ENCODE measurements around the gene BORCS5.

BORCS5 gene

DNA sequence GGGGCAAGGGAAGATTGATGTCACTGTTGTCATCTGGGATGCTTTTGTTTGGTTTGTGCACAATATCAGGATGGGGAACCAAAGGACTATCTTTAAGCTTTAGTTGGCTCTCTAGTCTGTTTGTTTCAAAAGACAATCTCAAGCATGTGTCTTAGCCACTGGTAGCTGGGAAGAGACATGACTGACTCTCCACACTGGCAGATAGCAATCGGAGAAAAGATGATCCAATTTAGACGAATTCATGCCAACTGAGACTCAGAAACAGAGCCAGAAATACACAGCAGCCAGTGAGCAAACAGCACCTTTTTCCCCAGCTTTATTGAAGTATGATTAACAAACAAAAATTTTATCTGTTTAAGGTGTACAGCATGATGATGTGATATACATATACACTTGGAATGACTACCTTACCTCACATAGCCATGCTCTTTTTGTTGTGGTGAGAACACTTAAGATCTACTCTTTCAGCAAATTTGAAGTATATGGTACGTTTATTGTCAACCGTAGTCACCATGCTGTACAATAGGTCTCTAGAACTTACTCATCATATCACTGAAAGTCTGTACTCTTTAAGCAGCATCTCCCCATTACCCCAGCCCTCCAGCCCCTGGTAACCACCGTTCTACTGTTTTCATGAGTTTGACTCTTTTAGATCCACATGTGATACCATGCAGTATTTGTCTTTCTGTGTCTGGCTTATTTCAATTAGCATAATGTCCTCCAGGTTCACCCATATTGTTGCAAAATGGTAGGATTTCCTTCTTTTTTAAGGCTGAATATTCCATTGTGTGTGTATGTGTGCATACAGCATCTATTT is 155.2 kb downstream of the BORCS5 start:
- Histone ChIP-seq H3K9ac (no peak overlapping the region), H3K79me2 (ENCODE audit: insufficient read depth, low read depth) (peaks cover 35% of the 10 kb centered on the region), H3K27ac (no peak overlapping the region), H3K4me1 (ENCODE audit: low read depth, poor library complexity, severe bottlenecking) (peaks cover 15% of the 10 kb centered on the region), H2AFZ (ENCODE audit: low read depth) (no peak overlapping the region), H4K20me1 (ENCODE audit: insufficient read depth) (no peaks in the 10 kb centered on the region), H3K36me3 (ENCODE audit: insufficient read depth) (no peaks in the 10 kb centered on the region), H3K4me2 (no peak overlapping the region), H3K4me3 (IDR thresholded peaks at IDR 0.05; ENCODE audit: insufficient read depth, low read depth, low read length) (no peak overlapping the region), H3K27me3 (ENCODE audit: insufficient read depth, low read depth) (no peaks in the 10 kb centered on the region)
- TF ChIP-seq, protein P1, sequence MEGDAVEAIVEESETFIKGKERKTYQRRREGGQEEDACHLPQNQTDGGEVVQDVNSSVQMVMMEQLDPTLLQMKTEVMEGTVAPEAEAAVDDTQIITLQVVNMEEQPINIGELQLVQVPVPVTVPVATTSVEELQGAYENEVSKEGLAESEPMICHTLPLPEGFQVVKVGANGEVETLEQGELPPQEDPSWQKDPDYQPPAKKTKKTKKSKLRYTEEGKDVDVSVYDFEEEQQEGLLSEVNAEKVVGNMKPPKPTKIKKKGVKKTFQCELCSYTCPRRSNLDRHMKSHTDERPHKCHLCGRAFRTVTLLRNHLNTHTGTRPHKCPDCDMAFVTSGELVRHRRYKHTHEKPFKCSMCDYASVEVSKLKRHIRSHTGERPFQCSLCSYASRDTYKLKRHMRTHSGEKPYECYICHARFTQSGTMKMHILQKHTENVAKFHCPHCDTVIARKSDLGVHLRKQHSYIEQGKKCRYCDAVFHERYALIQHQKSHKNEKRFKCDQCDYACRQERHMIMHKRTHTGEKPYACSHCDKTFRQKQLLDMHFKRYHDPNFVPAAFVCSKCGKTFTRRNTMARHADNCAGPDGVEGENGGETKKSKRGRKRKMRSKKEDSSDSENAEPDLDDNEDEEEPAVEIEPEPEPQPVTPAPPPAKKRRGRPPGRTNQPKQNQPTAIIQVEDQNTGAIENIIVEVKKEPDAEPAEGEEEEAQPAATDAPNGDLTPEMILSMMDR (conservative IDR thresholded peaks at IDR 0.05; ENCODE audit: low read depth, low read length) = no peak

DNA sequence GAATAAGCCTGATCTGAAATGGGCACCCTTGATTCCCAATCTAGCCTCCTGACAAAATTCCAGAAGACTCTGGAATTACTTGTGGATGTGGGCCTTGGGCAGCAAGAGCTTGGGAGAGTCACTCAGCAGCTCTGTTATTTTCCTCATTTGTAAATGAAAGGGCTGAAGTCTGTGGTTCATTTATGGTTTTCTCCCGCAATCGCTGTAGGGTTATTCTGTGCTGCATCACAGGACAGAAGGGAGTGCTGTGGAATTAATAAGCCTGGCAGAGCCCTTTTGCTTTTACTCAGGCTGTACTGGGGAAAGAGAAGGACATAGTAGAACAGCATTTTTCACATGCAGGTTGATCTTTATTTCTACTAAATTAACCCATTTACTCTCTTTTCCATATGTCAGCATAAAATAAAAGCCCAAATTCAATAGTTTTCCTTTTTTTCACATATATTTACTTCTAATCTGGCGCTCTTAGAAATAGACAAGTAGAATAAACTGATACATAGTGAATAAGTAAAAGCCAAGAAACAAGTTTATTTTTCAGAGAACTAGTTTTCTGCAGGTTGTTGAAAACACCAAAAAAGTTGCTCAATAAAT is 156.6 kb downstream of the BORCS5 start:
- Histone ChIP-seq H3K4me2 (no peak overlapping the region), H3K4me1 (ENCODE audit: low read depth, poor library complexity, severe bottlenecking) (peaks cover 5% of the 10 kb centered on the region), H3K27ac (no peak overlapping the region), H2AFZ (ENCODE audit: low read depth) (no peak overlapping the region), H3K9ac (no peak overlapping the region), H3K79me2 (ENCODE audit: insufficient read depth, low read depth) (peaks cover 30% of the 10 kb centered on the region), H3K27me3 (ENCODE audit: insufficient read depth, low read depth) (no peaks in the 10 kb centered on the region), H4K20me1 (ENCODE audit: insufficient read depth) (no peaks in the 10 kb centered on the region), H3K36me3 (ENCODE audit: insufficient read depth) (no peaks in the 10 kb centered on the region), H3K4me3 (IDR thresholded peaks at IDR 0.05; ENCODE audit: insufficient read depth, low read depth, low read length) (no peak overlapping the region)
- TF ChIP-seq, protein P1 (conservative IDR thresholded peaks at IDR 0.05; ENCODE audit: low read depth, low read length) = no peak

DNA sequence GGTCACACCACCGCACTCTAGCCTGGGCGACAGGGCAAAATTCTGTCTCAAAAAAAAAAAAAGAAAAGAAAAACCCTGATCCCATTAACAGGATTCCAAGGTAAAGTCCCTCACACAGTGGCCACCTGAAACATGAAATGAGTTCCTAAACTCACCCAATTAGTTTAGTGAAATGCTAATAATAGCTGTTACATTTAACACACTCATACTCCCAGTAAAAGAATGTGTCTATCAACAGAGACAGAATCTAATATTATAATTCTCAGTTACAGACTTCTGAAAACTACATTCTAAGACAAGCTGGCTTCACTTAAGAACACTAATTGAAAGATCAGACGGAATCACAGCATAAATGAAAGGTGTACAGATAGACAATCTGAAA is 161.6 kb downstream of the BORCS5 start:
- TF ChIP-seq, protein P1 (conservative IDR thresholded peaks at IDR 0.05; ENCODE audit: low read depth, low read length) = no peak
- H4K20me1 ChIP-seq (ENCODE audit: insufficient read depth) = no peaks in the 10 kb centered on the region
- no peaks in the 10 kb centered on the region for H3K27me3 ChIP-seq (ENCODE audit: insufficient read depth, low read depth)
- no peak overlapping the region for H3K4me3 ChIP-seq (IDR thresholded peaks at IDR 0.05; ENCODE audit: insufficient read depth, low read depth, low read length)
- H3K9ac ChIP-seq = no peak overlapping the region
- no peak overlapping the region for H3K27ac ChIP-seq
- H2AFZ ChIP-seq (ENCODE audit: low read depth) = no peak overlapping the region
- no peak overlapping the region for H3K4me2 ChIP-seq
- peaks cover 5% of the 10 kb centered on the region for H3K4me1 ChIP-seq (ENCODE audit: low read depth, poor library complexity, severe bottlenecking)
- H3K36me3 ChIP-seq (ENCODE audit: insufficient read depth) = no peaks in the 10 kb centered on the region
- H3K79me2 ChIP-seq (ENCODE audit: insufficient read depth, low read depth) = peaks cover 25% of the 10 kb centered on the region; the same call in 1 of the 2 replicates

DNA sequence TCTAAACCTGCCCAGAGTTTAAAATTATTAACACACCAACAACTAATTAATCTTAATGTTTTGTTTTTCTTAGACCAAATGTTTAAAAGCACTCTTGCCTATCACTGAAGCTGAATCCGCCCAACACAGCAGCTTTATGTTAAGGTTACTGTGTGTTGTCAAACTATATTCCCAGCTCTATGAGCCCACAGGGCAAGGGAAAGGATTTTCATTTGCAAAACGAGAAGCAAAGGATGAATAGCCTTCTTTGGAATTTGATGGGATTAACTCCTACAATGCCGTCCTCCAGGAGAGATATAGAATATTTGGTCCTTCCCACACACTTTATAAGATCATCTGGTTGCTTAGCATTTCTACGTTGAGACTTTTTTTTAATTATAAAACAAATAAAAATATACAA is 162.0 kb downstream of the BORCS5 start:
- H3K4me1 ChIP-seq (ENCODE audit: low read depth, poor library complexity, severe bottlenecking) = peaks cover 8% of the 10 kb centered on the region
- no peak overlapping the region for H3K4me2 ChIP-seq
- no peak overlapping the region for H3K9ac ChIP-seq
- H3K36me3 ChIP-seq (ENCODE audit: insufficient read depth) = no peaks in the 10 kb centered on the region
- H3K4me3 ChIP-seq (IDR thresholded peaks at IDR 0.05; ENCODE audit: insufficient read depth, low read depth, low read length) = no peak overlapping the region
- peaks cover 27% of the 10 kb centered on the region; the same call in 1 of the 2 replicates for H3K79me2 ChIP-seq (ENCODE audit: insufficient read depth, low read depth)
- no peak overlapping the region for H2AFZ ChIP-seq (ENCODE audit: low read depth)
- TF ChIP-seq, protein P1 (conservative IDR thresholded peaks at IDR 0.05; ENCODE audit: low read depth, low read length) = no peak
- H4K20me1 ChIP-seq (ENCODE audit: insufficient read depth) = no peaks in the 10 kb centered on the region
- no peak overlapping the region for H3K27ac ChIP-seq
- H3K27me3 ChIP-seq (ENCODE audit: insufficient read depth, low read depth) = no peaks in the 10 kb centered on the region
